Small intestine (tissue), 7 donors: ENCODE results near the gene ELOVL5. TPM values are rescaled to one million over a fixed set of nuclear protein-coding genes. Genes with fewer than 3 reads are reported as not detected.
A peak's percentile ranks its signal among the peaks of the same experiment; 100 is the strongest.

ENCODE experiments used
- DNase-seq, 2 donors: peaks; one replicate each; pipeline versions ENCODE4 v3.0.0 to v3.0.0-alpha.2; 2013
- FAIRE-seq: peaks from 2 replicates; lab custom pipeline; 2012; peaks lifted over from hg19 to GRCh38; lab: Jason Lieb, UNC
- H3K27ac ChIP-seq, 3 donors: one replicate each; pipeline ENCODE4 v1.5.1; 2013; ENCODE audit warnings: low read length in 2 of 3, mild to moderate bottlenecking in 2 of 3, control low read depth in 1 of 3, inconsistent platforms in 1 of 3, low read depth in 1 of 3, moderate library complexity in 1 of 3
- H3K27me3 ChIP-seq, 3 donors: one replicate each; pipeline ENCODE4 v1.6.1; 2013; ENCODE audit warnings: low read length in 3 of 3, inconsistent platforms in 1 of 3; ENCODE audit not compliant: control insufficient read depth in 3 of 3, insufficient read depth in 3 of 3
- H3K36me3 ChIP-seq, 3 donors: one replicate each; pipeline ENCODE4 v1.6.1; 2013; ENCODE audit warnings: low read length in 3 of 3, inconsistent platforms in 1 of 3, low read depth in 1 of 3, mild to moderate bottlenecking in 1 of 3, moderate library complexity in 1 of 3; ENCODE audit not compliant: control insufficient read depth in 3 of 3, insufficient read depth in 2 of 3
- H3K4me1 ChIP-seq, 3 donors: one replicate each; pipeline ENCODE4 v1.6.1; 2013; ENCODE audit warnings: low read length in 2 of 3, inconsistent platforms in 1 of 3, low read depth in 1 of 3, mild to moderate bottlenecking in 1 of 3, moderate library complexity in 1 of 3; ENCODE audit not compliant: control insufficient read depth in 3 of 3, insufficient read depth in 2 of 3
- H3K4me3 ChIP-seq, 3 donors: one replicate each; pipeline ENCODE4 v1.5.1; 2013; ENCODE audit warnings: low read length in 3 of 3, control low read depth in 1 of 3, inconsistent platforms in 1 of 3, low read depth in 1 of 3, mild to moderate bottlenecking in 1 of 3, moderate library complexity in 1 of 3
- H3K9me3 ChIP-seq, 2 donors: one replicate each; pipeline ENCODE4 v1.6.1; 2013; ENCODE audit warnings: low read depth in 1 of 2, low read length in 1 of 2; ENCODE audit not compliant: control insufficient read depth in 2 of 2, insufficient read depth in 1 of 2
- WGBS, 3 donors: extraction: QIAGEN DNeasy Blood & Tissue Kit; methylation state at CpG; one replicate each; pipeline ENCODE4 v1.1.7; 2013; 5-methylcytosine and 5-hydroxymethylcytosine counted together
- polyA plus RNA-seq, 4 donors: library from polyadenylated mRNA; stranded (reverse) in 3 of 4; unstranded in 1 of 4; fragments of 200-250 nt in 3 of 4; fragments of 120-200 nt in 1 of 4; gene quantifications; one replicate each; pipeline versions ENCODE4 v1.2.1 to v1.2.3, GENCODE V29; 2013
- donor health status: healthy with polysubstance abuse.
- donor health status: control.
- donor health status: control.
- donor health status: Bipolar disorder and iron deficiency.
- donor health status: healthy.

Gene ELOVL5
- polyA plus RNA-seq, 4 donors = 6.3 to 37.0 (median 22.6) TPM

DNA sequence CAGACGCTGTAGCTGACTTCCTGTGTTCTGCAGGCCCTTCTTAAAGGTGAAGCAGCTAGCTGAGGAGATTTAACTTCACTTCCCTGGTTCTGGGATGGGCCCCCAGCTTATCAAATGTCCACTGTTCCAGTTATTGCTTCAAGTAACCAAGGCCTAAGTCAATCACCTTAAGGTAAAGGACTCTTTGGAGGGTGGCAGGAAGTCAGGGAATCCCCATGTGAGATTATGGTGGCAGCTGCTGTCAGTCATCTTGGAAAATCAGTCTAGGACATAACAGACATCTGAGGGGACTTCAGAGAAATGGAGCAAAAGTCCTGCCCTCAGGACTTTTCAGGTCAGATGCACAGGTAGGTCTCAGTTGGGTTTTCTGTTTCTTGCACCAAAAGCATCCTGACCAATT lies 3.8 kb downstream of the ELOVL5 start:
- 42 to 83% (median 63%) methylated on average over 1 of the region's 1 CpG for WGBS, 3 donors
- Histone ChIP-seq H3K4me3 (no peak overlapping the region), H3K9me3 (no peaks in the 10 kb centered on the region), H3K27ac (no peak overlapping the region), H3K27me3 (no peaks in the 10 kb centered on the region), H3K36me3 (no peaks in the 10 kb centered on the region), H3K4me1 (peaks cover 3 to 10% (median 7%) of the 10 kb centered on the region in 3 donors)
- DNase-seq (peak in 1 of 2 donors; percentile 33), FAIRE-seq (no peak)

GRCh38 chr6:53343092-53343491 lies 5.7 kb downstream of the ELOVL5 start:
- no peak for FAIRE-seq
- peaks cover under 1 to 15% (median 8%) of the 10 kb centered on the region in 3 donors for H3K4me1 ChIP-seq
- 71 to 90% (median 83%) methylated on average over 3 of the region's 3 CpGs for WGBS, 3 donors

DNA sequence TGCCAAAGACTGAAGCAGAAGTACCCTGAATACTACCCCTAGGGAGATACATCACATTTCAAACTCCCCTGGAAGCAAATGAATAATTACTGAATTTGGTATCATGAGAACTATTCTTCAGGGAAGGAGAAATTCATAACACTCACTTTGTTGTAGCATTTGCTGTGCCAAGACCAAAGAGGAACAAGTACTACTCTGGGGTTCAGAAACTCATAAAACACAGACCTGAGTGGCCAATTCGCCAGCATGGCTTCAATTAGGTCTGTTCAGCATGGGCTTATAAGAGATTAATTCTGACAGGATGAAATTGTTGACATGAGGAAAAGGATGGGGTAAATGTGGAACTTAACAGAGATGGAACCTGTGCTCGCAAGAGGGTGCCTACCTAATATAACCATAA lies 6.5 kb downstream of the ELOVL5 start:
- Histone ChIP-seq H3K27me3 (no peaks in the 10 kb centered on the region), H3K4me3 (no peak overlapping the region), H3K9me3 (no peaks in the 10 kb centered on the region), H3K4me1 (peaks cover 2 to 19% (median 14%) of the 10 kb centered on the region in 3 donors), H3K36me3 (no peaks in the 10 kb centered on the region), H3K27ac (no peak overlapping the region)
- DNase-seq (no peak), FAIRE-seq (no peak)
- 91 to 95% (median 93%) methylated on average over 2 of the region's 2 CpGs for WGBS, 3 donors

More at GRCh38 chr6:53343092-53343491, 5.7 kb downstream of the ELOVL5 start:
- no peak for DNase-seq
- H3K27ac ChIP-seq = no peak overlapping the region
- H3K4me3 ChIP-seq = no peak overlapping the region
- H3K27me3 ChIP-seq = no peaks in the 10 kb centered on the region
- no peaks in the 10 kb centered on the region for H3K36me3 ChIP-seq
- H3K9me3 ChIP-seq = no peaks in the 10 kb centered on the region

- no peaks in the 10 kb centered on the region for H3K9me3 ChIP-seq
- WGBS, 3 donors = 87 to 94% (median 93%) methylated on average over 2 of the region's 2 CpGs
- H3K4me1 ChIP-seq = peaks cover 2 to 19% (median 14%) of the 10 kb centered on the region in 3 donors
- no peak overlapping the region for H3K27ac ChIP-seq
- H3K36me3 ChIP-seq = peaks cover 0 to 2% (median 0%) of the 10 kb centered on the region in 3 donors
- no peak overlapping the region for H3K4me3 ChIP-seq
- no peaks in the 10 kb centered on the region for H3K27me3 ChIP-seq
- DNase-seq (no peak), FAIRE-seq (no peak)
Observed at GRCh38 chr6:53340536-53340935, 8.2 kb downstream of the ELOVL5 start.

DNA sequence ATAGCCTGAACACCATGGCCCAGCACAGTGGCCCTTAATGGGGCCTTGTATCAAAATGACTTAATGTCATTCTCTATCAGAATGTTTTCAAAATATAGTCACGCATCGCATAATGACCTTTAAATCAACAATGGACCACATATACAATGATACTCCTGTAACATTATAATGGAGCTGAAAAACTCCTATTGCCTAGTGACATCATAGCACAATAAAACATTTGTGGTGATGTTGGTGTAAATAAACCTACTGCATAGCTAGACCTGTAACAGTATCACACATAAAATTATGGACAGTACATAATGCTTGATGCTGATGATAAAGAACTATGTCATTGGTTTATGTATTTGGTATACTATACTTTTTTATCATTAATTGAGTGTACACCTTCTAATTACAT lies 9.3 kb downstream of the ELOVL5 start:
- no peaks in the 10 kb centered on the region for H3K27me3 ChIP-seq
- WGBS, 3 donors = 94 to 99% (median 98%) methylated on average over 2 of the region's 2 CpGs
- H3K9me3 ChIP-seq = no peaks in the 10 kb centered on the region
- no peak for DNase-seq
- H3K27ac ChIP-seq = no peak overlapping the region
- H3K36me3 ChIP-seq = peaks cover 0 to 2% (median 0%) of the 10 kb centered on the region in 3 donors
- no peak for FAIRE-seq
- no peak overlapping the region for H3K4me3 ChIP-seq
- H3K4me1 ChIP-seq = peaks cover 2 to 19% (median 14%) of the 10 kb centered on the region in 3 donors

- DNase-seq (peak; percentile 83 to 86), FAIRE-seq (no peak)
- Histone ChIP-seq H3K36me3 (peaks cover 0 to 2% (median 0%) of the 10 kb centered on the region in 3 donors), H3K4me3 (no peak overlapping the region), H3K9me3 (no peaks in the 10 kb centered on the region), H3K27ac (peak overlapping the region in 1 of 3 donors; percentile 67), H3K4me1 (peaks cover 2 to 19% (median 17%) of the 10 kb centered on the region in 3 donors), H3K27me3 (no peaks in the 10 kb centered on the region)
- 7 to 49% (median 24%) methylated on average over 1 of the region's 1 CpG for WGBS, 3 donors
Observed at GRCh38 chr6:53338304-53338703, 10.4 kb downstream of the ELOVL5 start.

GRCh38 chr6:53336070-53336469 lies 12.7 kb downstream of the ELOVL5 start:
- Histone ChIP-seq H3K9me3 (no peaks in the 10 kb centered on the region), H3K36me3 (peaks cover 0 to 4% (median 0%) of the 10 kb centered on the region in 3 donors), H3K4me1 (peaks cover 2 to 17% (median 12%) of the 10 kb centered on the region in 3 donors), H3K27ac (peak overlapping the region in 2 of 3 donors; percentile 69 to 85), H3K4me3 (no peak overlapping the region), H3K27me3 (no peaks in the 10 kb centered on the region)
- WGBS, 3 donors = 77 to 81% (median 79%) methylated on average over 4 of the region's 4 CpGs
- DNase-seq = no peak
- no peak for FAIRE-seq

DNA sequence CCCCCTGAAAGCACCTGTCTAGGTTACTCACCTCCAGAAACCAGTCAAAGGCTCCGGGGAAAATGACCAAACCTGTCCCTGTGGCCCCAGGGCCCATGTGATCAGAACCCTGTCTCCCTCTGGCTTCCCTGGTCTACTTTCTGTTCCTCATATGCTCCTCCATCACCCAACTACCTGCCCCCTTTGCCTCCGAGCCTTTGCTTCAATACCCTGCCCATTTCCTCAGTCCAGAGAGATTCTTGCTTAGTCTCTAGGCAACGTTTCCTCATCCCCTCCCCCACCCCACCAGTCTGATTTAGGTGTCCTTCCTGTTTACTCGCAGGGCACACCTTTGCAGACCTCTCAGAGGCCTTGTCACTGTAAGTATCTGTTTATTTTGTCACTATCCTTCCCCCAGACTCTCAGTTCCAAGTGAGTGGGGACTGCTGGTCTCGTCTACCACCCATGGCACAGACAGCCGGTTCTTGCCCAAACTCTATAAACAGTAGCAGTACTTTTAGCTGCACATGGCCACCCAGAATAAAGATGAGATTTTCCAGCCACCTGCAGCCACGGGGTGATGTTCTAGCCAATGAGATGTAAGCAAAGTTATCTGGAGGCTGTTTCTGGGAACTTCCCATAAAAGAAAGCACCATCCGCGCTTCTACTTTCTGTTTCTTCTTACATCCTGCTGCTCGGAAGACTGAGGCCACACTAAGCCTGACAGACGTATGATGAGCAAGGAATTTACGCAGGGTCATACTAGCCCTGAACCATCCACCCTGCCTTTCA lies 13.3 kb downstream of the ELOVL5 start:
- Histone ChIP-seq H3K27ac (peak overlapping the region in 2 of 3 donors; percentile 73 to 85), H3K9me3 (no peaks in the 10 kb centered on the region), H3K4me1 (peaks cover 2 to 17% (median 10%) of the 10 kb centered on the region in 3 donors), H3K27me3 (no peaks in the 10 kb centered on the region), H3K36me3 (peaks cover 0 to 4% (median 0%) of the 10 kb centered on the region in 3 donors), H3K4me3 (peak overlapping the region in 1 of 3 donors; percentile 20)
- 52 to 79% (median 66%) methylated on average over 12 of the region's 12 CpGs for WGBS, 3 donors
- DNase-seq = peak in 1 of 2 donors; percentile 52
- FAIRE-seq = no peak
